ENCODE results near the gene IVD.

DNA sequence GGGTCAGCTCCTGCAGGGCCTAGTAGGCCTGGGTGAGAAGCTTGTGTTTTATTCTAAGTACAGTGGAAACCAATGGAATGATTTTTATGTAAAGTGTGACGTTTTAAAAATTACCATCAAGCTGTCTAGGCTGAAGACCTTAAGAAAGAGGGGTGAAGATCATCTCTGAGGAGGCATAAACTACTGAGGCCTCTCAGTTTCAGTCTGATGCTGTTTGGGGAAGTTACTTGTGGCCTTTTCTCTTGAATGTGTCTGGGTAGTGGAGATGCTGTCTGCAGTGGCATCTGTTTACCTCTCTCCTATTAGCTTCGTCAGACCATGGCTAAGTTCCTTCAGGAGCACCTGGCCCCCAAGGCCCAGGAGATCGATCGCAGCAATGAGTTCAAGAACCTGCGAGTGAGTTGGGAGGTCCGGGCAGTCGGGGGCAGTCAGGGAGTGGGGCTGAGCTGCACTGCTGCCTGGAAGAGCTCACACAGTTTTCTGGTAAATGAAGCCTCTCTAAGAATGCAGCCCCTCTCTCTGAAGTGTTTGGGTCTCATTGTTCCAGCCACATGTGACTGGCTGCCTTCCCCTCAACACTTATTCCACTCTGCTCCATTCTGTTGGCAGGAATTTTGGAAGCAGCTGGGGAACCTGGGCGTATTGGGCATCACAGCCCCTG, 1.9 kb downstream of the IVD start:
- TF ChIP-seq, protein P1, sequence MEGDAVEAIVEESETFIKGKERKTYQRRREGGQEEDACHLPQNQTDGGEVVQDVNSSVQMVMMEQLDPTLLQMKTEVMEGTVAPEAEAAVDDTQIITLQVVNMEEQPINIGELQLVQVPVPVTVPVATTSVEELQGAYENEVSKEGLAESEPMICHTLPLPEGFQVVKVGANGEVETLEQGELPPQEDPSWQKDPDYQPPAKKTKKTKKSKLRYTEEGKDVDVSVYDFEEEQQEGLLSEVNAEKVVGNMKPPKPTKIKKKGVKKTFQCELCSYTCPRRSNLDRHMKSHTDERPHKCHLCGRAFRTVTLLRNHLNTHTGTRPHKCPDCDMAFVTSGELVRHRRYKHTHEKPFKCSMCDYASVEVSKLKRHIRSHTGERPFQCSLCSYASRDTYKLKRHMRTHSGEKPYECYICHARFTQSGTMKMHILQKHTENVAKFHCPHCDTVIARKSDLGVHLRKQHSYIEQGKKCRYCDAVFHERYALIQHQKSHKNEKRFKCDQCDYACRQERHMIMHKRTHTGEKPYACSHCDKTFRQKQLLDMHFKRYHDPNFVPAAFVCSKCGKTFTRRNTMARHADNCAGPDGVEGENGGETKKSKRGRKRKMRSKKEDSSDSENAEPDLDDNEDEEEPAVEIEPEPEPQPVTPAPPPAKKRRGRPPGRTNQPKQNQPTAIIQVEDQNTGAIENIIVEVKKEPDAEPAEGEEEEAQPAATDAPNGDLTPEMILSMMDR (IDR thresholded peaks at IDR 0.05): no peak
- no peak for TF ChIP-seq POLR2A (IDR thresholded peaks at IDR 0.05)
